ENCODE measurements around the gene CETN3. TPM values are rescaled to one million over a fixed set of nuclear protein-coding genes. Genes with fewer than 3 reads are reported as not detected.
A peak's percentile ranks its signal among the peaks of the same experiment; 100 is the strongest.
"Not testable (repeated sequence)": the region's sequence is repeated elsewhere in the genome, so short reads cannot be mapped to it uniquely, and the experiment has no call there.

The CETN3 gene
- total RNA-seq, 2 donors from 2014 or later = 15.0 to 16.5 TPM

- DNase-seq = no peak
- intact Hi-C loops (cut with DNase I, micrococcal nuclease) = no loop called here
Observed at GRCh38 chr5:90387508-90387907, 22.0 kb downstream of the CETN3 start.

GRCh38 chr5:90386099-90386710, 23.4 kb downstream of the CETN3 start:
- DNase-seq (no peak), ATAC-seq (no peak)
- intact Hi-C loops (cut with DNase I, micrococcal nuclease) = no loop called here

More at GRCh38 chr5:90387508-90387907, 22.0 kb downstream of the CETN3 start:
- no peak for ATAC-seq

DNA sequence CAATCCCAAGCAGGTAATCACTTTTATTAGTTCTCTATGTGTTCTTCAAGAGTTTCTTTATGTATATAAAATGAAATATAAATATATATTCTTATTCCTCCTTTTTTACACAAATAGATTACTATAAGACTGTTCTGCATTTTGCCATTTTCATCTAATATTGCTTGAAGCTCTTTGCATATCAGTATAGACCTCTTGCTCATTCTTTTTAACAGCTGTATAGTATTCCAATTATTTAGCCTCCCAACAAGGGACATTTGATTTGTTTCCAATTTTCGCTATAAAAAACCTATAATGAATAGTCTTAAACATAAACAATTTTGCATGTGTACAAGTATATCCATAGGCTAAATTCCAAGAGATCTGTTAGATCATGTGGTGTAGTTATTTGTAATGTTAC, 25.2 kb downstream of the CETN3 start:
- intact Hi-C loops (cut with DNase I, micrococcal nuclease) = no loop called here

GRCh38 chr5:90383903-90384302, 25.7 kb downstream of the CETN3 start:
- intact Hi-C loops (cut with DNase I, micrococcal nuclease) = no loop called here
- no peak for DNase-seq
- ATAC-seq = no peak

More for the DNA sequence above, 25.2 kb downstream of the CETN3 start:
- DNase-seq (no peak), ATAC-seq (no peak)

- peak; percentile 85 for ATAC-seq
Observed at GRCh38 chr5:90381213-90381929, 28.2 kb downstream of the CETN3 start.

GRCh38 chr5:90379652-90380051, 29.9 kb downstream of the CETN3 start:
- intact Hi-C loops (cut with DNase I, micrococcal nuclease) = no loop called here
- DNase-seq (no peak), ATAC-seq (peak; percentile 76)

More at GRCh38 chr5:90381213-90381929, 28.2 kb downstream of the CETN3 start:
- intact Hi-C loops (cut with DNase I, micrococcal nuclease) = no loop called here
- DNase-seq = peak; percentile 51 to 62

GRCh38 chr5:90378752-90379151, 30.8 kb downstream of the CETN3 start:
- no peak for ATAC-seq
- intact Hi-C loops (cut with DNase I, micrococcal nuclease) = no loop called here
- DNase-seq = no peak

- intact Hi-C loops (cut with DNase I, micrococcal nuclease); DNase-seq; ATAC-seq: not testable (repeated sequence)
Observed at GRCh38 chr5:90371269-90371668, 38.3 kb downstream of the CETN3 start.

- ATAC-seq = no peak
- intact Hi-C loops (cut with DNase I, micrococcal nuclease) = no loop called here
- no peak for DNase-seq
Observed at GRCh38 chr5:90368454-90369246, 40.9 kb downstream of the CETN3 start.

- ATAC-seq = no peak
- no peak for DNase-seq
- intact Hi-C loops (cut with DNase I, micrococcal nuclease) = no loop called here
Observed at GRCh38 chr5:90367879-90368278, 41.7 kb downstream of the CETN3 start.

DNA sequence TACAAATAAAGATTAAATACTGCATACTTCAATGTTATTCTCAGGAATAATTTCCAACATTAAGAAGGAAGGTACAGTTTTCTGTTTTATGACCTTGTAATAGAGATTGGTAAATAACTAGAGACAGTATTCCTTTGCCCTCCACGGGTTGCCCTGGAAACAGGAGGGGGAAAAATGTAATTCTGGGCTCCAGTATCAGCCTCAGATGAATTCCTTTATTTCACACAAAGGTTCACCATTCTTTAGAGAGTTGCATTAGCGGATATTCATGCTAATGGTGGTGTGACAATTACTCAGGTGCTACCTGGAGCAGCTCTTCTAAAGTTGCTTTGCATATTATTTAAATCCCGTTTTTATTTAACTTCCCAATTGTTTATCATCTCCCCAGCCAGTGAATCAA, 42.6 kb downstream of the CETN3 start:
- intact Hi-C loops (cut with DNase I, micrococcal nuclease) = no loop called here
- no peak for ATAC-seq

GRCh38 chr5:90365328-90365727, 44.2 kb downstream of the CETN3 start:
- intact Hi-C loops (cut with DNase I, micrococcal nuclease) = no loop called here
- ATAC-seq (no peak), DNase-seq (no peak)

More for the DNA sequence above, 42.6 kb downstream of the CETN3 start:
- no peak for DNase-seq

DNA sequence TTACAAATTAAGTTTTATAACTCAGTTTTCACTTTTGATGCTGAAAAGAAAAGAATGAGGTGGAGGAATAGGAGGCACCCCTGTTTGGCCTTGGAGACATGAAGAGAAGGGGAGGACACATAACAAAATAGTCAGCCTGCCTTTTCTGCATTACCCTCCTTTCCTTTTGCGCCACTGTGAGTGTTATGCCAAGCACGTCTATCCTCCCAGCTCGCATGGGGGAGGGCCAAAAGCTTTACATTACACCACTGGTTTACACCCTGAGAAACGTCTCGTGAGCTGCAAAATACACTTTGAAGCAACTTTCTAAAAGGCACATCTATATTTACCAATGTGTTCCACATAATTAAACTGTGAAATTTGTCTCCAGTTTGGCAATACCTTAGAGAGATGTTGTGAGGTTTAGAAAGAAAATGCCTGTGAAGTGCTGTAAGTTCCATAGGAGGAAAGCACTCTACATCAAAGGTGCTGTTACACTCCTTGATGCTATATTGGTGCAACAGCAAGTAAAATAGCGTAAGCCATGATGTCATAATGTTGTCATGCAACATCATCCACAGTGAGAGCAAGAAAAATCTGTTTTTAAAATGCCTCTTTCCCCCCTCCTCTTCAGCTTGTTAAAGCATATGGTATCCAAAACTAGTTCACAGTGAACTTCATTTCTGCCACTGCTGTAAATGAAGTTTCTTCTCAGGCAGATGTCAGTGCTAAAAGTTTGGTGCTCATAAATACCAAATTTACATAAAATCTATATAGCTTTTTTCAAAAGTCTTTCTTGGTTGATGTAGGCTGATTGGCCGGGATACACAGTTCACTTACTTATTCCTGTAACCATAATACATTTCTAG, 50.3 kb downstream of the CETN3 start:
- ATAC-seq = no peak
- no peak for DNase-seq
- intact Hi-C loops (cut with DNase I, micrococcal nuclease) = no loop called here

GRCh38 chr5:90356622-90357021, 52.9 kb downstream of the CETN3 start:
- intact Hi-C loops (cut with DNase I, micrococcal nuclease) = no loop called here
- DNase-seq (no peak), ATAC-seq (no peak)

DNA sequence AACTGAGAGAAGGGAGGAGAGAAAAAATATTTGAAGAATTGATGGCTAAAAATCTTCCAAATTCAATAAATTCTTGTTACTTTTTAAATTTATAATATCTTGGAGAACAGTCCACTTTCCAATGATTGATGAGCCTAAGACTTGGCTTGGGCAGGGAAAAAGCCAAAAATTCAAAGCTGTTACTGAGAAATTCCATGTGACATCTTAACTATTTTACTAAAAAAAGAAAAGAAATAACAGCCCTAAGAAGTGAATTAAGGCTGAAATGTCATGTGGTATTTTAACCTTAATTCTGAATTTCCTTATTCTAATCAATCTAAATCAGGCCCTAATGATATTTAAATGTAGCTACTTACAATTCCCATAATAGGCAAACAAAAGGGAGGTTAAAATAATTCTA, 53.4 kb downstream of the CETN3 start:
- intact Hi-C loops (cut with DNase I, micrococcal nuclease) = no loop called here
- DNase-seq (no peak), ATAC-seq (no peak)

DNA sequence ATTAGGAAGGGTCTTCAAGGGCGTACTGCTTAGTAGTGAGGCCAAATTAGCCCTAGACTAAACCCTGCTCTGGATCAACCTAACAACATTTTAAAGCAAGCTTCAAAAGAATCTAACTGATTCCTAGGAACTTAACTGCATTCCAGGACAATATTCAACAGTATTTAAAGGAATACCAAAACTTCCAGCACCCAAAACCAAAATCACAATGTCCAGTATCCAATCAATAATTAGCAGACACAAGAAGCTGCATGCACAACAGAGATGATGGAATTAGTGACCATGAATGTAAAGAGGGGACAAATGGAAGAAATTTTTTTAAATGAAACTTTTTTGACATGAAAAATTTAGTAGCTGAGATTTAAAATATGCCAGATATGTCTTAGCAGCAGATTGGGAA, 53.9 kb downstream of the CETN3 start:
- no peak for DNase-seq
- intact Hi-C loops (cut with DNase I, micrococcal nuclease) = no loop called here
- no peak for ATAC-seq

DNA sequence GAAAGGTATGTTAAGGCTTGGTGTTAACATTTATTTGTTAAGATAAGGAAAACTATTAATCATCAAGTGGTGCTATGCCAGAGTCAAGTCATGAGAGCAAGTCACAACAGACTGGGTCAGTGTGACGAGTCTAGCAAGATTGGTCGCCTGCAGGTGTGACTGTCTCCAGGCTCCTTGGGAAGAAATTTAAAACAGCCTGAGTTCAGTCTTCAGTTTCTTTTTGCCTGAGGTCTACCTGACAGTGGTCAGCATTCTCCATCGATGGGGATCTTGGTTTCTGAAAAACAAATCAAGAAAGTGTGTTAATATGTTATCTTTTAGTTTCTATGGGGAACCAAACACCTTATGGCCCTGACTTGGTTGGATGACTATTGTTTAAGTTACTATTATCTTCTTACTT, 56.3 kb downstream of the CETN3 start:
- no peak for DNase-seq
- ATAC-seq = no peak
- intact Hi-C loops (cut with DNase I, micrococcal nuclease) = no loop called here

DNA sequence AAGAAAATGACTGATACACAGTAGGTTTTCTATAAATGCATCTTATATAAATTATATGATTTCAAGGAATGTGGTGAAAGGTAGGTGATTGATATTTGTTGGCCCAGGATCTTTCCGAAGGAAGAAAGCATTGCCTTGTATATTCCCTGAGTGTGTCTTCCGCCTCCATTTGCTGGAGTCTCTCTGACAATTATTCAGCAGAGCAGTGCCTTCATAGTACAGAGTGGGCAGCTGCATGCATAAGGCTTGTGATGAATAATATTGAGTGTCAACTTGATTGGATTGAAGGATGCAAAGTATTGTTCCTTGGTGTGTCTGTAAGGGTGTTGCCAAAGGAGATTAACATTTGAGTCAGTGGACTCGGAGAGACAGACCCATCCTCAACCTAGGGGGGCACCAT, 58.5 kb downstream of the CETN3 start:
- ATAC-seq = no peak
- no peak for DNase-seq
- intact Hi-C loops (cut with DNase I, micrococcal nuclease) = no loop called here

GRCh38 chr5:90347462-90347861, 62.1 kb downstream of the CETN3 start:
- no peak for ATAC-seq
- DNase-seq = no peak
- intact Hi-C loops (cut with DNase I, micrococcal nuclease) = no loop called here
